ENCODE measurements around the gene C16orf74.

GRCh38 chr16:85800321-85800669 lies 49.4 kb upstream of the C16orf74 start:
- TF ChIP-seq CTCF (IDR thresholded peaks at IDR 0.05) = no peak
- TF ChIP-seq ZFX (IDR thresholded peaks at IDR 0.05; ENCODE audit: borderline replicate concordance) = no peak

Data from 22Rv1 (cell line).